Stimulated activated CD8-positive, alpha-beta memory T cell treated with anti-CD3 and anti-CD28 coated beads, Interleukin-15, amount 100 ng/mL, for 24 hours (primary cell): ENCODE results near the gene TTYH3.
"Not testable (repeated sequence)": the region's sequence is repeated elsewhere in the genome, so short reads cannot be mapped to it uniquely, and the experiment has no call there.

Experiments
- DNase-seq: peaks from one replicate; pipeline ENCODE4 v3.0.0-alpha.2; 2020; ENCODE audit warnings: low read depth

The TTYH3 gene

GRCh38 chr7:2666588-2667250 lies 34.9 kb downstream of the TTYH3 start:
- no peak for DNase-seq

GRCh38 chr7:2667843-2668242 lies 36.1 kb downstream of the TTYH3 start:
- no peak for DNase-seq

- DNase-seq = no peak
These were observed 36.6 kb downstream of the TTYH3 start for GRCh38 chr7:2668401-2668800.

GRCh38 chr7:2670171-2670570 lies 38.4 kb downstream of the TTYH3 start:
- no peak for DNase-seq

GRCh38 chr7:2670720-2671391 lies 39.1 kb downstream of the TTYH3 start:
- DNase-seq = peak; percentile 39

- not testable (repeated sequence) for DNase-seq
These were observed 41.4 kb downstream of the TTYH3 start for GRCh38 chr7:2673214-2673613.

- DNase-seq = no peak
These were observed 42.1 kb downstream of the TTYH3 start for GRCh38 chr7:2673934-2674333.

GRCh38 chr7:2675256-2675764 lies 43.5 kb downstream of the TTYH3 start:
- no peak for DNase-seq

- not testable (repeated sequence) for DNase-seq
These were observed 44.8 kb downstream of the TTYH3 start for GRCh38 chr7:2676576-2676975.

GRCh38 chr7:2678454-2678853 lies 46.7 kb downstream of the TTYH3 start:
- not testable (repeated sequence) for DNase-seq

GRCh38 chr7:2679135-2680127 lies 47.6 kb downstream of the TTYH3 start:
- not testable (repeated sequence) for DNase-seq

GRCh38 chr7:2680256-2680655 lies 48.5 kb downstream of the TTYH3 start:
- DNase-seq = no peak

GRCh38 chr7:2680792-2681490 lies 49.2 kb downstream of the TTYH3 start:
- peak; percentile 20 for DNase-seq

GRCh38 chr7:2681929-2682799 lies 50.4 kb downstream of the TTYH3 start:
- DNase-seq = no peak

- DNase-seq = no peak
These were observed 52.7 kb downstream of the TTYH3 start for GRCh38 chr7:2684501-2684900.

- DNase-seq = no peak
These were observed 54.3 kb downstream of the TTYH3 start for GRCh38 chr7:2686101-2686500.

GRCh38 chr7:2687338-2687869 lies 55.6 kb downstream of the TTYH3 start:
- DNase-seq = no peak

- DNase-seq = no peak
These were observed 56.1 kb downstream of the TTYH3 start, which contains the start of gene AMZ1 for GRCh38 chr7:2687881-2688318. Gene AMZ1, plus strand, starts transcription at chr7:2688202. Its CDS starts 12,250 bp downstream, at chr7:2700452.

GRCh38 chr7:2688409-2689342 lies 56.9 kb downstream of the TTYH3 start:
- DNase-seq = no peak
